ENCODE data around the gene GLTPD2.

DNA sequence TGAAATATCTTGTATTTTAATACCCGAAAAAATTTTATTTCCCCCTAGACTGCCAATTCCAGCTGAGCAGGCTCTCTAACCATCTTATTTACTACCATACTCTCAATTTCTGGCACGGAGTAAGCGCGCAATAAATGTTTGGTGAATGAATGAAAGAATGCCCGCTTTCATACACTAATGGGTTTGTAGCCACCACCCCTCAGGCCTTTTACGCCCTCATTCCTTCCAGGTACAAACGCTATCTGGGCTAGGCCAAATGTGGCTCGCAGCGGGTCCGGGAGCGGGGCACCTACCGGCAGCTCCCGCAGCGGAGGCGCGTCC, 17.7 kb downstream of the GLTPD2 start:
- TF ChIP-seq, protein P1, sequence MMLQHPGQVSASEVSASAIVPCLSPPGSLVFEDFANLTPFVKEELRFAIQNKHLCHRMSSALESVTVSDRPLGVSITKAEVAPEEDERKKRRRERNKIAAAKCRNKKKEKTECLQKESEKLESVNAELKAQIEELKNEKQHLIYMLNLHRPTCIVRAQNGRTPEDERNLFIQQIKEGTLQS (IDR thresholded peaks at IDR 0.05), result no peak
- TF ChIP-seq POLR2AphosphoS5 (IDR thresholded peaks at IDR 0.05; ENCODE audit: low read depth, low read length), result no peak

Data from HCT116 (cell line).